ENCODE results near the gene NKAPL. TPM values are rescaled to one million over a fixed set of nuclear protein-coding genes. Genes with fewer than 3 reads are reported as not detected.

The NKAPL gene
- total RNA-seq, 4 donors from 2014 or later: 0.47 to 0.78 TPM; not detected in 2

Other genes with a start within 250 kb of the NKAPL start
- gene ZNF165, start 178.7 kb upstream of the NKAPL start, total RNA-seq: 1 to 10 TPM in 3 of 4 donors, under 1 TPM in 1; 0.64 to 2.4 (median 2.0) TPM
- 1 to 10 TPM; 2.4 to 7.6 (median 4.2) TPM for gene ZSCAN16, start 134.7 kb upstream of the NKAPL start, total RNA-seq
- gene ZKSCAN8, start 117.4 kb upstream of the NKAPL start, total RNA-seq: 10 to 100 TPM in 3 of 4 donors, 1 to 10 TPM in 1; 7.6 to 23.0 (median 14.2) TPM
- 10 to 100 TPM in 1 of 4 donors, 1 to 10 TPM in 3; 3.6 to 12.5 (median 7.6) TPM for gene ZSCAN9, start 34.0 kb upstream of the NKAPL start, total RNA-seq
- gene ZKSCAN4, start 7.0 kb upstream of the NKAPL start, total RNA-seq: 1 to 10 TPM; 1.2 to 5.0 (median 3.0) TPM
- 10 to 100 TPM in 2 of 4 donors, 1 to 10 TPM in 2; 4.9 to 23.3 (median 11.4) TPM for gene ZSCAN26, start 7.8 kb downstream of the NKAPL start, total RNA-seq
- gene PGBD1, start 22.3 kb downstream of the NKAPL start, total RNA-seq: 1 to 10 TPM in 2 of 4 donors, under 1 TPM in 2; 0.64 to 2.3 (median 1.2) TPM
- 10 to 100 TPM in 3 of 4 donors, 1 to 10 TPM in 1; 2.8 to 11.3 (median 10.7) TPM for gene ZSCAN31, start 76.9 kb downstream of the NKAPL start, total RNA-seq
- 1 to 10 TPM; 3.1 to 6.0 (median 4.5) TPM for gene ZKSCAN3, start 90.7 kb downstream of the NKAPL start, total RNA-seq
- 1 to 10 TPM; 1.2 to 3.2 (median 2.3) TPM for gene ZSCAN12, start 140.4 kb downstream of the NKAPL start, total RNA-seq
- gene ZSCAN23, start 184.2 kb downstream of the NKAPL start, total RNA-seq: 1 to 10 TPM in 2 of 4 donors, under 1 TPM in 1, not detected in 1; 0.68 to 5.9 (median 4.8) TPM

Data from suprapubic skin (tissue), 4 donors.